ENCODE data around the gene AOPEP.
"Not testable (repeated sequence)": the region's sequence is repeated elsewhere in the genome, so short reads cannot be mapped to it uniquely, and the experiment has no call there.

Gene AOPEP

GRCh38 chr9:94945197-94946144 is 219.0 kb downstream of the AOPEP start:
- no peak for DNase-seq

DNA sequence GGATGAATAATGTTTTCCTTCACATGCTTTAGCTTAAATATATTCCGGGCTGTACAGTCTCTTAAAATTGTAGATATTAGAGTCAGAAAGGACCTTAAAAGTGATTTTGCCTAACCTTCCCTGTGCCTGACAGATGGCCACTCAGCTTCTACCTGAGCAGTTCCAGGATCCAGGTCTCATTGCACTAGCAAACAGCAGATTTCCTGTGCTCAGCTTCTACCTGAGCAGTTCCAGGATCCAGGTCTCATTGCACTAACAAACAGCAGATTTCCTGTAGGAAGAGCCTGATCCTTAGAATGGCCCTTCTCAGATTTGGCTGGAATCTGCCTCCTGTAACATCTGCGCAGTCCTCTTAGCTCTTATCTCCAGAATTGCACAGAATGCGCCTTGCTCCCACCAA is 219.8 kb downstream of the AOPEP start:
- no peak for DNase-seq

- no peak for DNase-seq
These were observed 222.2 kb downstream of the AOPEP start for GRCh38 chr9:94948567-94949235.

DNA sequence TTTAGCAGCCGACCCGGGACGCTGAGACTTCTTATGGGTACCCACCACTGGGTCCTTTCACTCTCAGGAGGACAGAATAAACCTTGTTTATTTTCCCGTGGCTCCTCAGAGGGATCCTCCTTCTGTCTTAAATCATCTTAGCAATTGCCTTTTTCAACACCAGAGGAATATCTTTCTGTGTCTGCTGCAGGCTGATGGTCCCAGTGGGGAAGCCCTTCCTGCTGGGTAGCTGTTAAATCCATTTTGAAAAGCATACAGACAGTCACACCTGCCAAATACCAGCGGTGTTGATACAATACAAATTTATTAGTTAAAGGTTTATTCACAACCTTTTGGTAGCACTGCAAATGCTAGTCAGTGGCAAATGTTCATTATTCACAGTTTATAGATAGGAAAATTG is 222.9 kb downstream of the AOPEP start:
- DNase-seq = no peak

DNA sequence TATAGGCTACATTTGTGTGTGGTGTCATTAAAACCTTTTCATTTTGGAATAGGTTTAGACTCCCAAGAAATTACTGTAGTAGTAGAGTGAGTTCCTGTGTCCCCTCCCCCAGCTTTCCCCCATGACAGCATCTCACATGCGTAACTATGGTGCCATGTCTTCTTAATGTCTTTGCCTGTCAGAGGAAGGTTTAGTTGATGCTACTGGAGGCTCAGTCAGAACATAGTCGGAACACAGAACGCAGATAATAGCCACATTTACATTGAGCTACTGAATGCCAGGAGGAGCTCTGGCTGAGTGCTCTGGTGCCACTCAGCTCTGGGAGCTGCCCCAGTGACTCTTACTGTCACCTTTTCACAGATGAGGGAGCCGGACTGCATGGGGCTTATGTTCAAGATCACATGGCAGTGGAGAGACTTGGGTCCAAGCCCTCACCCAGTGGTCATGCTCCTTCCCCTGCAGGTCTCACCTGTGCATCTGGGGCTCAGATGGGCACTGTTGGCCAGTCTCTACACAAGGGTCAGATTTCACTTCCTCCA is 223.6 kb downstream of the AOPEP start:
- no peak for DNase-seq

GRCh38 chr9:94950579-94951323 is 224.3 kb downstream of the AOPEP start:
- no peak for DNase-seq

GRCh38 chr9:94951324-94952135 is 225.0 kb downstream of the AOPEP start:
- no peak for DNase-seq

DNA sequence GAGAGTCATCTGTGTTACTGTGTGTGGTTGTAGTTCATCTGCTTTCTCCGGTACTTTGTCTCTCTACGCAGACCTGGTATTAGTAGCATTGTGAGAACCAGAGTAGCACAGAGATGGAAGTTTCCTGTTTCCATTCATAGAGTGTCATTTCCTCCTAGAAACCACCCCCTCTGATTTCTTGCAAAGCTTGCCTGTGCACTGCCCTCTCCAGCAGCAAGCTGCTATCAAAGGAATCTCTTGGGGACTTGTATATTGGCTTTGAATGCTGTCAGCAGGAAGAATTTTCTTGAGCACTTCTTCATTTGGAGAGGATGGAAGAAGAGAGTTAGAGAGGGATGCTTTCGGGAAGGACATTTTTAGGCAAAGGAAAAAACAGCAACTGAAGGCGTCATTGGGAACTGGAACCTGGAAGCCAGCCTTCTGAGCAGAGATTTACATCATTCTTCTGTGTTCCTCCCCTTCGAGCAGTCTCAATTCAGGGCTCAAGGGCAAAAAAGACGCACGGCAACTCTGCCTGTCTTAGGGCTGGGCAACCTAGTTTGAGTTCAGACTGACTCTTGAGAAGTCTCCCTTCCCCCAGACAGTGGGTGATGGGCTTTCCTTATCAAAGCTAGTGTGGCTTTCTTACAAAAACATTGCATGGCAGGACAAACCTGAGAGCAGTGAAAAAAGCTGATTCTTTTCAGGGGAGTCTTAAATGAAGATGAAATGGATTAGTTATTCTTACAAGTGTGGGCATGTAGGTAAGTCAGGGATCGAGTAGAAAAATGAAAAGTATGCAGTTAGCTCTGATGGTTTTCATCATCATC is 226.3 kb downstream of the AOPEP start:
- no peak for DNase-seq

DNA sequence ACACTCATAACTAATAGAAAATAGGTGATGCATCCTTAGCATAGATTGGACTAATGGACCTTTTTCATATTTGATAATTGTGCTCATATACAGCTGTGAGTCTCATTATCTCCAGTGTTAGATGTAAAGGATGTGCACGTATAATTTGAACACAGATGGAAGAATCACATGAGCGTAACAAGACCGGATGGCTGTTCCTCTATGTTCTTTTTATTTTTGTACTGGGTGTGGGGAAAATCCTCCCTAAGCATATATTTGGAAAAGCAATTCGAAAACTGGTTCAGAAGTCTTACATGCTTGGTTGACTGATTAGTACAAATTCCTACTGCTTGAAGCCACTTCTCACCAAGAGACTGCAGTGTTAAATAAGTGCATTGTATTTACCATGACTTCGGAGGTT is 230.2 kb downstream of the AOPEP start:
- no peak for DNase-seq

GRCh38 chr9:94960964-94961363 is 234.5 kb downstream of the AOPEP start:
- DNase-seq = no peak

- no peak for DNase-seq
These were observed 235.4 kb downstream of the AOPEP start for GRCh38 chr9:94961870-94962269.

DNA sequence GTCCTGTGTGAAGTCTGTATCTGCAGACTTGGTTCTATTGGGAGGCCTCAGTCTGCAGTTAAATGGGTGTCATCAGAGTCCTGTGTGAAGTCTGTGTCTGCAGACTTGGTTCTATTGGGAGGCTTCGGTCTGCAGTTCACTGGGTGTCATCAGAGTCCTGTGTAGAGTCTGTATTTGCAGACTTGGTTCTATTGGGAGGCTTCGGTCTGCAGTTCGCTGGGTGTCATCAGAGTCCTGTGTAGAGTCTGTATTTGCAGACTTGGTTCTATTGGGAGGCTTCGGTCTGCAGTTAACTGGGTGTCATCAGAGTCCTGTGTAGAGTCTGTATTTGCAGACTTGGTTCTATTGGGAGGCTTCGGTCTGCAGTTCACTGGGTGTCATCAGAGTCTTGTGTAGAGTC is 239.1 kb downstream of the AOPEP start:
- not testable (repeated sequence) for DNase-seq

DNA sequence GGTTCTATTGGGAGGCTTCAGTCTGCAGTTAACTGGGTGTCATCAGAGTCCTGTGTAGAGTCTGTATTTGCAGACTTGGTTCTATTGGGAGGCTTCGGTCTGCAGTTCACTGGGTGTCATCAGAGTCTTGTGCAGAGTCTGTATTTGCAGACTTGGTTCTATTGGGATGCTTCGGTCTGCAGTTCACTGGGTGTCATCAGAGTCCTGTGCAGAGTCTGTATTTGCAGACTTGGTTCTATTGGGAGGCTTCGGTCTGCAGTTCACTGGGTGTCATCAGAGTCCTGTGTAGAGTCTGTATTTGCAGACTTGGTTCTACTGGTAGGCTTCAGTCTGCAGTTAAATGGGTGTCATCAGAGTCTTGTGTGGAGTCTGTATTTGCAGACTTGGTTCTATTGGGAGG is 239.5 kb downstream of the AOPEP start:
- not testable (repeated sequence) for DNase-seq

- DNase-seq = no peak
These were observed 241.0 kb downstream of the AOPEP start for GRCh38 chr9:94967482-94967881.

GRCh38 chr9:94971378-94972131 is 245.1 kb downstream of the AOPEP start:
- no peak for DNase-seq

GRCh38 chr9:94973451-94973941 is 247.0 kb downstream of the AOPEP start:
- no peak for DNase-seq

GRCh38 chr9:94974154-94974879 is 247.8 kb downstream of the AOPEP start:
- no peak for DNase-seq

- DNase-seq = no peak
These were observed 249.0 kb downstream of the AOPEP start for GRCh38 chr9:94975480-94975879.

GRCh38 chr9:94976077-94976476 is 249.6 kb downstream of the AOPEP start:
- no peak for DNase-seq

DNA sequence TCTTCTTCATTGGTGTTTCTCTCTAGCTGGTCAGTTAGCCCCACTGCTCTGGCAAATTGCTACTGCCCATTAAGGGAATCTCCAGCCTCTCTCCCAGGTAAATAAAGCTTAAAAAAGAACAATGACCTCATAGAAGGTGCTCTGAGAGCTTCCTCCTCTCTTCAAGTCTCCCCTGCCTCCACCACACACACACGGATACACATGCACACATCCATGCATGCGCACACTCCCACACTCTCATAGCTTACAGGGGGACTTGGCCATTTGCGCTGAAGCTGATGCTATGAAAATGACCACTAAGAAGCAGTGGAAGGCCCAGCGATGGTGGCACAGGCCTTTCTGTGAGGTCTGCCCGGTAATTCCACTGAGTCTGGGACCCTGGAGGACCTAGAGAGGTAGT is 250.9 kb downstream of the AOPEP start:
- DNase-seq = no peak
